ENCODE data around the gene RASGRP3.

GRCh38 chr2:33541243-33541642, 64.8 kb downstream of the RASGRP3 start:
- TF ChIP-seq CTCF (IDR thresholded peaks at IDR 0.05; ENCODE audit: low read length) = no peak
- TF ChIP-seq EZH2 (IDR thresholded peaks at IDR 0.05; ENCODE audit: borderline replicate concordance, low read length) = no peak
